ENCODE results near the gene NIPSNAP3A.

GRCh38 chr9:104784098-104784497 lies 36.6 kb downstream of the NIPSNAP3A start:
- TF ChIP-seq, protein P1, sequence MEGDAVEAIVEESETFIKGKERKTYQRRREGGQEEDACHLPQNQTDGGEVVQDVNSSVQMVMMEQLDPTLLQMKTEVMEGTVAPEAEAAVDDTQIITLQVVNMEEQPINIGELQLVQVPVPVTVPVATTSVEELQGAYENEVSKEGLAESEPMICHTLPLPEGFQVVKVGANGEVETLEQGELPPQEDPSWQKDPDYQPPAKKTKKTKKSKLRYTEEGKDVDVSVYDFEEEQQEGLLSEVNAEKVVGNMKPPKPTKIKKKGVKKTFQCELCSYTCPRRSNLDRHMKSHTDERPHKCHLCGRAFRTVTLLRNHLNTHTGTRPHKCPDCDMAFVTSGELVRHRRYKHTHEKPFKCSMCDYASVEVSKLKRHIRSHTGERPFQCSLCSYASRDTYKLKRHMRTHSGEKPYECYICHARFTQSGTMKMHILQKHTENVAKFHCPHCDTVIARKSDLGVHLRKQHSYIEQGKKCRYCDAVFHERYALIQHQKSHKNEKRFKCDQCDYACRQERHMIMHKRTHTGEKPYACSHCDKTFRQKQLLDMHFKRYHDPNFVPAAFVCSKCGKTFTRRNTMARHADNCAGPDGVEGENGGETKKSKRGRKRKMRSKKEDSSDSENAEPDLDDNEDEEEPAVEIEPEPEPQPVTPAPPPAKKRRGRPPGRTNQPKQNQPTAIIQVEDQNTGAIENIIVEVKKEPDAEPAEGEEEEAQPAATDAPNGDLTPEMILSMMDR (IDR thresholded peaks at IDR 0.05): no peak
- TF ChIP-seq POLR2A (IDR thresholded peaks at IDR 0.05) (no peak), POLR2AphosphoS5 (IDR thresholded peaks at IDR 0.05; ENCODE audit: insufficient read depth in 1 of 2, low read depth in 1 of 2) (no peak)

Measured in vagina (tissue), 2 donors.